Tibial nerve (tissue), 4 donors: Measurements from ENCODE around the gene FAM3B. TPM values are rescaled to one million over a fixed set of nuclear protein-coding genes. Genes with fewer than 3 reads are reported as not detected.

Experiments used
- DNase-seq, 2 donors: peaks; one replicate each; pipeline ENCODE4 v3.0.0-alpha.2; 2019; ENCODE audit warnings: low spot score in 2 of 2
- H3K27ac ChIP-seq, 4 donors: fragments of 200-600 bp; sonication (generic) in 3 of 4; one replicate each; pipeline ENCODE4 v1.5.1; 2017 to 2019; ENCODE audit warnings: mild to moderate bottlenecking in 1 of 4
- H3K27me3 ChIP-seq, 2 donors: fragments of 200-600 bp; sonication (generic) in 1 of 2; one replicate each; pipeline versions ENCODE4 v1.5.1 to v1.6.0; 2017 to 2019
- H3K36me3 ChIP-seq, 3 donors: fragments of 200-600 bp; sonication (generic); one replicate each; pipeline ENCODE4 v1.5.1; 2018 to 2019
- H3K4me1 ChIP-seq, 4 donors: fragments of 200-600 bp; sonication (generic) in 3 of 4; one replicate each; pipeline ENCODE4 v1.5.1; 2017 to 2019
- H3K4me3 ChIP-seq, 4 donors: fragments of 200-600 bp; sonication (generic) in 3 of 4; one replicate each; pipeline ENCODE4 v1.5.1; 2017 to 2019; ENCODE audit warnings: mild to moderate bottlenecking in 1 of 4, moderate library complexity in 1 of 4
- H3K9me3 ChIP-seq, 4 donors: fragments of 200-600 bp; sonication (generic) in 3 of 4; one replicate each; pipeline ENCODE4 v1.5.1; 2017 to 2019
- CTCF ChIP-seq, 5 experiments: fragments of 200-600 bp in 3 of 5; fragments of 450-650 bp in 2 of 5; sonication (generic) in 3 of 5; IDR thresholded peaks; one replicate each; pipeline ENCODE4 v1.5.1; 2016 to 2019; ENCODE audit warnings: antibody characterized with exemption in 5 of 5, mild to moderate bottlenecking in 3 of 5, moderate library complexity in 2 of 5
- EP300 ChIP-seq, 2 donors: sonication (generic); formaldehyde crosslinking; IDR thresholded peaks; one replicate each; pipeline ENCODE4 v1.6.1; 2017; ENCODE audit warnings: antibody characterized with exemption in 2 of 2, mild to moderate bottlenecking in 1 of 2
- POLR2A ChIP-seq, 2 donors: fragments of 450-650 bp; IDR thresholded peaks; one replicate each; pipeline ENCODE4 v1.6.1; 2017; ENCODE audit warnings: antibody characterized with exemption in 2 of 2, mild to moderate bottlenecking in 2 of 2, moderate library complexity in 2 of 2
- WGBS, 2 donors: methylation state at CpG; one replicate each; pipeline ENCODE4 v1.1.5; 2018; 5-methylcytosine and 5-hydroxymethylcytosine counted together
- total RNA-seq, 4 donors: library from RNA; depleted of rRNA; stranded (reverse); fragments of >200 nt; gene quantifications; one replicate each; pipeline ENCODE4 v1.1.0, GENCODE V29; 2016

The FAM3B gene
- total RNA-seq, 4 donors from 2014 or later, result not detected

GRCh38 chr21:41377715-41378114, 61.1 kb downstream of the FAM3B start:
- 85 to 97% methylated on average over 9 to 16 of the region's 16 CpGs for WGBS, 2 donors
- Histone ChIP-seq H3K27me3 (no peaks in the 10 kb centered on the region), H3K9me3 (no peaks in the 10 kb centered on the region), H3K36me3 (peaks cover 0 to 59% (median 0%) of the 10 kb centered on the region in 3 donors), H3K4me1 (no peaks in the 10 kb centered on the region), H3K4me3 (no peak overlapping the region), H3K27ac (no peak overlapping the region)
- no peak for DNase-seq
- TF ChIP-seq CTCF (IDR thresholded peaks at IDR 0.05) (no peak), POLR2A (IDR thresholded peaks at IDR 0.05) (no peak), EP300 (IDR thresholded peaks at IDR 0.05) (no peak)

- no peak for DNase-seq
- H3K9me3 ChIP-seq, result no peaks in the 10 kb centered on the region
- H3K4me1 ChIP-seq, result no peaks in the 10 kb centered on the region
- TF ChIP-seq CTCF (IDR thresholded peaks at IDR 0.05) (no peak), POLR2A (IDR thresholded peaks at IDR 0.05) (no peak), EP300 (IDR thresholded peaks at IDR 0.05) (no peak)
- H3K4me3 ChIP-seq, result no peak overlapping the region
- WGBS, 2 donors, result 74 to 79% methylated on average over 6 to 7 of the region's 8 CpGs
- H3K27me3 ChIP-seq, result no peaks in the 10 kb centered on the region
- H3K36me3 ChIP-seq, result peaks cover 0 to 67% (median 0%) of the 10 kb centered on the region in 3 donors
- H3K27ac ChIP-seq, result no peak overlapping the region
These were observed 62.2 kb downstream of the FAM3B start for GRCh38 chr21:41378849-41379248.

GRCh38 chr21:41379901-41380300, 63.3 kb downstream of the FAM3B start:
- TF ChIP-seq CTCF (IDR thresholded peaks at IDR 0.05), result no peak
- no peak for TF ChIP-seq EP300 (IDR thresholded peaks at IDR 0.05)
- no peak for TF ChIP-seq POLR2A (IDR thresholded peaks at IDR 0.05)
- H3K27me3 ChIP-seq, result no peaks in the 10 kb centered on the region
- H3K9me3 ChIP-seq, result no peaks in the 10 kb centered on the region
- 89 to 92% methylated on average over 12 of the region's 12 CpGs for WGBS, 2 donors
- no peak overlapping the region for H3K4me3 ChIP-seq
- DNase-seq, result no peak
- H3K27ac ChIP-seq, result no peak overlapping the region
- no peaks in the 10 kb centered on the region for H3K4me1 ChIP-seq
- peaks cover 0 to 67% (median 0%) of the 10 kb centered on the region in 3 donors for H3K36me3 ChIP-seq

- H3K27ac ChIP-seq, result no peak overlapping the region
- no peak for DNase-seq
- TF ChIP-seq EP300 (IDR thresholded peaks at IDR 0.05), result no peak
- TF ChIP-seq POLR2A (IDR thresholded peaks at IDR 0.05), result no peak
- TF ChIP-seq CTCF (IDR thresholded peaks at IDR 0.05), result no peak
- peaks cover 0 to 67% (median 0%) of the 10 kb centered on the region in 3 donors for H3K36me3 ChIP-seq
- no peaks in the 10 kb centered on the region for H3K9me3 ChIP-seq
- no peak overlapping the region for H3K4me3 ChIP-seq
- H3K4me1 ChIP-seq, result peaks cover 0 to 8% (median 0%) of the 10 kb centered on the region in 4 donors
- H3K27me3 ChIP-seq, result no peaks in the 10 kb centered on the region
These were observed 65.1 kb downstream of the FAM3B start for GRCh38 chr21:41381731-41382130.

- DNase-seq, result peak in 1 of 2 donors; percentile 60
- Histone ChIP-seq H3K4me1 (peaks cover 0 to 20% (median 2%) of the 10 kb centered on the region in 4 donors), H3K4me3 (no peak overlapping the region), H3K27ac (peak overlapping the region; percentile 40 to 88 (median 74)), H3K9me3 (no peaks in the 10 kb centered on the region), H3K36me3 (peaks cover 0 to 20% (median 0%) of the 10 kb centered on the region in 3 donors), H3K27me3 (no peaks in the 10 kb centered on the region)
- 31 to 42% methylated on average over 14 of the region's 14 CpGs for WGBS, 2 donors
- TF ChIP-seq EP300 (IDR thresholded peaks at IDR 0.05) (peak; percentile 20 to 78), POLR2A (IDR thresholded peaks at IDR 0.05) (no peak), CTCF (IDR thresholded peaks at IDR 0.05) (no peak)
These were observed 70.6 kb downstream of the FAM3B start for GRCh38 chr21:41387042-41387819.
